Adipocyte (in vitro differentiated cells): ENCODE results near the gene GRAMD2B.

Experiments used
- DNase-seq: peaks from one replicate; pipeline ENCODE4 v3.0.0-alpha.2; 2015; ENCODE audit warnings: low read depth
- H3K27me3 ChIP-seq: replicated peaks from 2 replicates; pipeline ENCODE4 v1.7.0; 2013; ENCODE audit warnings: mild to moderate bottlenecking, low read length, moderate library complexity; ENCODE audit not compliant: control insufficient read depth, insufficient read depth
- H3K36me3 ChIP-seq: 2 replicates; pipeline ENCODE4 v1.7.0; 2013; ENCODE audit warnings: low read length, mild to moderate bottlenecking, moderate library complexity; ENCODE audit not compliant: control insufficient read depth, insufficient read depth, severe bottlenecking
- H3K4me1 ChIP-seq: 2 replicates; pipeline ENCODE4 v1.7.0; 2013; ENCODE audit warnings: mild to moderate bottlenecking, low read length, moderate library complexity; ENCODE audit not compliant: control insufficient read depth, insufficient read depth
- H3K4me3 ChIP-seq: 2 replicates; pipeline ENCODE4 v1.7.0; 2013; ENCODE audit warnings: mild to moderate bottlenecking, low read length, moderate library complexity
- H3K9ac ChIP-seq: 2 replicates; pipeline ENCODE4 v1.7.0; 2013; ENCODE audit warnings: mild to moderate bottlenecking, low read length, moderate library complexity
- H3K9me3 ChIP-seq: 2 replicates; pipeline ENCODE4 v1.7.0; 2013; ENCODE audit warnings: mild to moderate bottlenecking, low read length, moderate library complexity; ENCODE audit not compliant: control insufficient read depth

Gene GRAMD2B

DNA sequence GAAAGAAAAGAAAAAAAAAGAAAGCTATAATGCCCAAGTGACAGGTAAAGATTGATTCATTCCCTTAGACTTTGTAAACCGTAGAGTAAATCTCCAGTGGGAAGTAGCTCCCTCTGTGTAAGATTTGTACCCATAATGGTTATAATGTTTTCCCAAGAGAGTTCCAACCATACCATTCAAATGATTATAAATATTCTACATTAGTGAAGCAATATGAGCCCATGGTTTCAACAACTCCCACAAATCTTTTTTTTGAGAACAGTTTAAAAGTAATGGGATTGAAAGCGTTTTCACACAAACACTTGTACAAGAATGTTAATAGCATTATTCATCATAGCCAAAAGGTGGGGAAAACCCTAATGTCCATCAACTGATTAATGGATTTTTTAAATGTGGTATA lies 58.0 kb downstream of the GRAMD2B start:
- Histone ChIP-seq H3K9ac (no peak overlapping the region), H3K4me3 (no peak overlapping the region), H3K4me1 (peaks cover 49% of the 10 kb centered on the region), H3K27me3 (no peaks in the 10 kb centered on the region), H3K36me3 (peaks cover 82% of the 10 kb centered on the region), H3K9me3 (no peaks in the 10 kb centered on the region)
- DNase-seq = peak; percentile 59

DNA sequence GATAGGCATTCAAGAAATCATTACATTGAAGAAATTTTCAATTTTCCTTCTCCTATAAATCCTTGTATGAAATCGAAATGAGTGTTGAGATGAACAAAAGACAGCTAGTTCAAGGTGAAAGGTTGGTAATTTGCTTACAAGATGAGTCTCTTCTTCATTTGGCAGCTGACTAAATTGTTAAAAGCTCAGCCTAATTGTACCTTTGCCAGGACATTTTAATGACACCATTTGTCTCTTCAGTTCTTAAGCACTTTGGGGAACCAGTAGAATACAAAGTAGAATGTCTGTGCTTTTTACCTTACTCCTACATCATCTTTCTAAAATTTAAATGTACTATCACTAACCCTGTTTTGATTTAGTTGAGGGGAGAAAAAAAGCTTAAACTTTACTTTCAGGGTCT lies 59.4 kb downstream of the GRAMD2B start:
- H3K36me3 ChIP-seq = peaks cover 90% of the 10 kb centered on the region
- H3K9ac ChIP-seq = peak overlapping the region; percentile 48
- no peak for DNase-seq
- no peaks in the 10 kb centered on the region for H3K27me3 ChIP-seq
- peaks cover 45% of the 10 kb centered on the region for H3K4me1 ChIP-seq
- H3K4me3 ChIP-seq = no peak overlapping the region
- no peaks in the 10 kb centered on the region for H3K9me3 ChIP-seq

DNA sequence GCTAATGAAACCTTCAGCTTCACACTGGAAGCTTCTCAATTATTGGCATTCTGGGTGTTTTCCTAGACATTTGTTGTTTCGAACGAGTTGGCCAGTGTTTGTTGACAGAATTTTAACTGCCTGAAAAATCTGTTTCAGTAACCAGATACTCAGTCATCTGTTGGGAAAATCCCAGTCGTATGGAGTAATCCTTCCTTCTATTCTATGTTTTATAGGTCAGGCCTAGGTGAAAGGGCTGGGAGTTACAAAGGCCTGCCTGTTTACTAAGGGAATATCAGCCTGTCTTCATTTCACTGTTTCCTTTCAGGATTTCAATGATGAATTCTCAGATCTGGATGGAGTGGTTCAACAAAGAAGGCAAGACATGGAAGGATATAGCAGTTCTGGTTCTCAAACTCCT lies 59.9 kb downstream of the GRAMD2B start:
- Histone ChIP-seq H3K4me1 (peaks cover 40% of the 10 kb centered on the region), H3K36me3 (peaks cover 91% of the 10 kb centered on the region), H3K27me3 (no peaks in the 10 kb centered on the region), H3K9ac (peak overlapping the region; percentile 48), H3K9me3 (no peaks in the 10 kb centered on the region), H3K4me3 (no peak overlapping the region)
- peak; percentile 69 for DNase-seq

DNA sequence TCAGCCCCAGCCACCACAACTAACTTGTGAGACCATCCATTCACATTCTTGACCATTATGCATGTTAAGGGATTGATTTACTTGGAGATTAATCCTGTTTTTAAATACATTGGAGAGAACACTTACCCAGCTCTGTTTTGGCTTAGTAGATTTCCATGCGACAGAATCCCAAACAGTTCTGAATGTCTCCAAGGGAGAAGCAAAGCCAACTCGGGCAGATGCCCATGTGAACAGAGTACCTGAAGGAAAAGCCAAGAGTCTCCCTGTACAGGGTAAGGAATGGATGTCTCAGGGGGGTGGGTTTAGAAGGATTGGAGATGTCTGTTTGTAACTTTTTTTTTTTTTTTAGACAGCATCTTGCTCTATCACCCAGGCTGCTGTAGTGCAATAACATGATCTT lies 61.0 kb downstream of the GRAMD2B start:
- DNase-seq = no peak
- Histone ChIP-seq H3K9ac (no peak overlapping the region), H3K36me3 (peaks cover 91% of the 10 kb centered on the region), H3K4me1 (peaks cover 33% of the 10 kb centered on the region), H3K27me3 (no peaks in the 10 kb centered on the region), H3K9me3 (no peaks in the 10 kb centered on the region), H3K4me3 (no peak overlapping the region)

GRCh38 chr5:126486332-126486731 lies 63.1 kb downstream of the GRAMD2B start:
- H3K4me3 ChIP-seq = no peak overlapping the region
- H3K9ac ChIP-seq = no peak overlapping the region
- no peak for DNase-seq
- peaks cover 96% of the 10 kb centered on the region for H3K36me3 ChIP-seq
- H3K4me1 ChIP-seq = peaks cover 34% of the 10 kb centered on the region
- H3K9me3 ChIP-seq = no peaks in the 10 kb centered on the region
- no peaks in the 10 kb centered on the region for H3K27me3 ChIP-seq

- peaks cover 28% of the 10 kb centered on the region for H3K4me1 ChIP-seq
- no peaks in the 10 kb centered on the region for H3K27me3 ChIP-seq
- H3K36me3 ChIP-seq = peaks cover 96% of the 10 kb centered on the region
- DNase-seq = no peak
- peak overlapping the region; percentile 0 for H3K9ac ChIP-seq
- no peak overlapping the region for H3K4me3 ChIP-seq
- no peaks in the 10 kb centered on the region for H3K9me3 ChIP-seq
Observed at GRCh38 chr5:126487596-126487995, 64.4 kb downstream of the GRAMD2B start.

- Histone ChIP-seq H3K9ac (peak overlapping the region; percentile 23), H3K9me3 (no peaks in the 10 kb centered on the region), H3K36me3 (peaks cover 98% of the 10 kb centered on the region), H3K4me1 (peaks cover 18% of the 10 kb centered on the region), H3K27me3 (no peaks in the 10 kb centered on the region), H3K4me3 (no peak overlapping the region)
- DNase-seq = no peak
Observed at GRCh38 chr5:126488443-126489065, 65.3 kb downstream of the GRAMD2B start.

DNA sequence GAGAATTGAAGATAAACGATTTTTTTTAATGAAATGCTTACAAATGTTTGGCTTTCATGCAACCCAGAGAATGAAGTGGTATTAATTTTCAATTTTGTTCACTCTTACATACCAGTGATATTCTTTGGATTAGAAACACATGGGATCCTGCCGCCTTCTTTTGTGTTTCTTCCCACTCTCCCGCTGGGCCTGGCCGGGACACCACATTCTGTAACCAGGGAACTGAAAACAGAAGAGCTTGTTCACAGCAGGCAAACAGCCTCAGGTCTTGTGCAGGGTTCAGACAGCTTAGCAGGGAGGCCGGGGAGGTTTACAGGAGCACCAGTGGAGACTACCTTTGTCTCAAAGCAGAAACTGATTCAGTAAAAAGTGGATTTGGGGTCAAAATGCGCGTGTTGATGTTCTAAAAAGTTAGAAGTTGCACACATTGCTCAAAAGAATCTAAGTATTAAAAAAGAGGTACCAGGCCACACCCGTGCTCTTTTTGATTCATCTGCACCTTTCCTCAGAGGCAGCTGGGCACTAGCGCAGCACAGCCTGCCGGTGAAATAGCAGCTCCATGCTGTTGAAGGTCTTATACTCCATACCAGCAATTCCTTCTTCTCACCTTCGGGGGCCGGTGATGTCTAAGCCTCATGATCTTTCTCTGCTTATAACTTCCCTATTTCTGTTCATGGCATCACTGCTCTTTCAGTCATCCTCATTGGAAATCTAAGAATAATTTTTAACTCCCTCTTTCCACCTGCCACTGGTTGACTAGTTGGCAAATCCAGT lies 67.1 kb downstream of the GRAMD2B start:
- Histone ChIP-seq H3K4me3 (no peak overlapping the region), H3K9ac (peak overlapping the region; percentile 74), H3K9me3 (no peaks in the 10 kb centered on the region), H3K36me3 (peaks cover 98% of the 10 kb centered on the region), H3K27me3 (no peaks in the 10 kb centered on the region), H3K4me1 (peaks cover 18% of the 10 kb centered on the region)
- DNase-seq = peak; percentile 81

- Histone ChIP-seq H3K27me3 (no peaks in the 10 kb centered on the region), H3K4me3 (no peak overlapping the region)
Observed at GRCh38 chr5:126492939-126493338, 69.7 kb downstream of the GRAMD2B start.

GRCh38 chr5:126494393-126494792 lies 71.2 kb downstream of the GRAMD2B start:
- H3K36me3 ChIP-seq = peaks cover 72% of the 10 kb centered on the region
- H3K27me3 ChIP-seq = no peaks in the 10 kb centered on the region
- no peak overlapping the region for H3K4me3 ChIP-seq
- H3K4me1 ChIP-seq = peaks cover 15% of the 10 kb centered on the region
- H3K9ac ChIP-seq = no peak overlapping the region
- no peak for DNase-seq
- no peaks in the 10 kb centered on the region for H3K9me3 ChIP-seq

More at GRCh38 chr5:126492939-126493338, 69.7 kb downstream of the GRAMD2B start:
- Histone ChIP-seq H3K9ac (no peak overlapping the region), H3K9me3 (no peaks in the 10 kb centered on the region), H3K4me1 (peaks cover 18% of the 10 kb centered on the region), H3K36me3 (peaks cover 86% of the 10 kb centered on the region)
- DNase-seq = no peak

DNA sequence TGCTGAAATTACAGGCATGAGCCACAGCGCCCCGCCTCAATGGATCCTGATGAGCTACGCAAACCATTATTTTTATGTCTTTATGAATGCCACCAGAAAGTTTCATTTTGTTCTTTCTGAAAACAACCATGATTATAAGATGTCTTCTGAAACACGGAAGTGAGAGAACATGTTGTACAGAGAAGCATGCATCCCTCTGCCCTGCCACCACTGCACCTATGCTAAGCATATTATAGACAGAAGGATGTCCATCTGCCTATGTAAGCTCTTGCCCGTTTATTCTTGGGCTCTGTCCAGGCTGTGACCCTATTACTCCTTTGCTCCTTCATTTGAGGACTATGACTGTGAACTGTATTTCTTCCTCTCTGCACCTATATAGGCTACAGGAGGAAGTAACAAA lies 74.3 kb downstream of the GRAMD2B start:
- no peak overlapping the region for H3K9ac ChIP-seq
- no peaks in the 10 kb centered on the region for H3K9me3 ChIP-seq
- H3K4me1 ChIP-seq = no peaks in the 10 kb centered on the region
- no peaks in the 10 kb centered on the region for H3K27me3 ChIP-seq
- DNase-seq = no peak
- H3K4me3 ChIP-seq = no peak overlapping the region
- peaks cover 41% of the 10 kb centered on the region for H3K36me3 ChIP-seq
